Thyroid gland (tissue), 4 donors: ENCODE measurements around the gene CDK19. TPM values are rescaled to one million over a fixed set of nuclear protein-coding genes. Genes with fewer than 3 reads are reported as not detected.

Experiments used
- DNase-seq, 2 donors: peaks; one replicate each; pipeline ENCODE4 v3.0.0-alpha.2; 2019
- H3K27ac ChIP-seq, 3 donors: fragments of 200-600 bp; sonication (generic); 1 replicate in 2 of 3; 2 replicates in 1 of 3; pipeline ENCODE4 v1.5.1; 2016 to 2019; ENCODE audit warnings: mild to moderate bottlenecking in 1 of 3, moderate library complexity in 1 of 3
- H3K27me3 ChIP-seq: fragments of 200-600 bp; sonication (generic); one replicate; pipeline ENCODE4 v1.5.1; 2019
- H3K36me3 ChIP-seq, 2 donors: fragments of 200-600 bp; sonication (generic); one replicate each; pipeline ENCODE4 v1.5.1; 2016 to 2019
- H3K4me1 ChIP-seq, 2 donors: fragments of 200-600 bp; sonication (generic); one replicate each; pipeline ENCODE4 v1.5.1; 2017 to 2019
- H3K4me3 ChIP-seq, 3 donors: fragments of 200-600 bp; sonication (generic); replicated peaks in 1 of 3; 1 replicate in 2 of 3; 2 replicates in 1 of 3; pipeline ENCODE4 v1.5.1; 2016; ENCODE audit warnings: mild to moderate bottlenecking in 1 of 3
- H3K9me3 ChIP-seq: fragments of 200-600 bp; sonication (generic); one replicate; pipeline ENCODE4 v1.5.1; 2017
- POLR2A ChIP-seq, 2 donors: fragments of 450-650 bp; IDR thresholded peaks; one replicate each; pipeline ENCODE4 v1.6.1; 2017; ENCODE audit warnings: antibody characterized with exemption in 2 of 2, mild to moderate bottlenecking in 2 of 2, moderate library complexity in 1 of 2
- WGBS, 2 donors: methylation state at CpG; one replicate each; pipeline ENCODE4 v1.1.5; 2017; 5-methylcytosine and 5-hydroxymethylcytosine counted together
- intact Hi-C: fragments of 100-400 bp; cut with DNase I; formaldehyde crosslinking; loops from one replicate; pipeline ENCODE4 v1.15.1; 2023
- total RNA-seq, 4 donors: library from RNA; depleted of rRNA; stranded (reverse); fragments of >200 nt; gene quantifications; one replicate each; pipeline ENCODE4 v1.2.3, GENCODE V29; 2016
- TF ChIP-seq, protein P1 (sequence below), 6 experiments: fragments of 200-600 bp in 3 of 6; fragments of 450-650 bp in 3 of 6; sonication (generic) in 3 of 6; IDR thresholded peaks; one replicate each; pipeline ENCODE4 v1.5.1; 2016 to 2019; ENCODE audit warnings: antibody characterized with exemption in 6 of 6, mild to moderate bottlenecking in 2 of 6, inconsistent platforms in 1 of 6, moderate library complexity in 1 of 6

CDK19 gene
- total RNA-seq, 4 donors from 2014 or later = 12.6 to 17.9 (median 13.3) TPM

DNA sequence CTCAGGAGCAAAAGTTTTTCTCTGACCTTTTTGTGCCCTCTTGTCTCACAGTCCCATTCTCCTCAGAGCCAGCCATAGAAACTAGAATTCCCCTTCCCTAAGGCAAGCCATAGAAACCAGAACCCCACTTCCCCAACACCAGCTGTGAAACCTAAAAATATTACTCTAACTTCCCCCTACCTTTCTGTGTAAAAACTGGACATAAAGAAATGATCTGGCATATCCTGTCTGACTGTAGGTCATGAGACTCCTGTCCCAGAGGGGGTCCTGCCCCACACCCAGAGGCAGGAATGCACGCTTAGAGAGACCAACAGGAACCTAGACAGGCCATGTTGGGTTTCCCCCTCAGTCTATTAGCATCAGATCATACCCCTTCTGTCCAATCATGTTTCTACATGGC lies 198.2 kb downstream of the CDK19 start:
- Histone ChIP-seq H3K4me3 (no peak overlapping the region), H3K27me3 (no peaks in the 10 kb centered on the region), H3K27ac (no peak overlapping the region), H3K9me3 (no peaks in the 10 kb centered on the region), H3K4me1 (no peaks in the 10 kb centered on the region), H3K36me3 (peaks cover 3 to 7% of the 10 kb centered on the region in 2 donors)
- TF ChIP-seq, protein P1, sequence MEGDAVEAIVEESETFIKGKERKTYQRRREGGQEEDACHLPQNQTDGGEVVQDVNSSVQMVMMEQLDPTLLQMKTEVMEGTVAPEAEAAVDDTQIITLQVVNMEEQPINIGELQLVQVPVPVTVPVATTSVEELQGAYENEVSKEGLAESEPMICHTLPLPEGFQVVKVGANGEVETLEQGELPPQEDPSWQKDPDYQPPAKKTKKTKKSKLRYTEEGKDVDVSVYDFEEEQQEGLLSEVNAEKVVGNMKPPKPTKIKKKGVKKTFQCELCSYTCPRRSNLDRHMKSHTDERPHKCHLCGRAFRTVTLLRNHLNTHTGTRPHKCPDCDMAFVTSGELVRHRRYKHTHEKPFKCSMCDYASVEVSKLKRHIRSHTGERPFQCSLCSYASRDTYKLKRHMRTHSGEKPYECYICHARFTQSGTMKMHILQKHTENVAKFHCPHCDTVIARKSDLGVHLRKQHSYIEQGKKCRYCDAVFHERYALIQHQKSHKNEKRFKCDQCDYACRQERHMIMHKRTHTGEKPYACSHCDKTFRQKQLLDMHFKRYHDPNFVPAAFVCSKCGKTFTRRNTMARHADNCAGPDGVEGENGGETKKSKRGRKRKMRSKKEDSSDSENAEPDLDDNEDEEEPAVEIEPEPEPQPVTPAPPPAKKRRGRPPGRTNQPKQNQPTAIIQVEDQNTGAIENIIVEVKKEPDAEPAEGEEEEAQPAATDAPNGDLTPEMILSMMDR (IDR thresholded peaks at IDR 0.05) = no peak
- intact Hi-C loops = no loop called here
- no peak for DNase-seq
- 93% methylated on average over 1 of the region's 1 CpG for WGBS, 2 donors

DNA sequence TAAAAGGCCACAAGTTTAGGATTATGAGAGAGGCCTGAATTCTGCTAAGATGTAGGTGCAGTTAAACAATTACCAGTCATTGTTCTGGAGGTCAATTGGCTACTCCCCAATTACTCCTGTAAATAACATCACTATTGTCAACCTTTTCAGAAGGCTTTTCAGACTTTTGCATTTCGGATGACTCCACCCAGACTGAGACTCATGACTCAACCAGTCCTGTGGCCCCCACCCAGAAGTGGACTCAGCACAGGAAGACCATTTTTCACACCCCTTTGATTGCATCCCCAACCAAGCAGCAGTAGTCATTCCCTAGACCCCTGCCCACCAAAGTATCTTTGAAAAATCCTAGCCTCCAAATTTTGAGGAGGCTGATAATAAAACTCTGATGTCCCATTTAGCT lies 199.5 kb downstream of the CDK19 start:
- Histone ChIP-seq H3K4me3 (no peak overlapping the region), H3K27me3 (no peaks in the 10 kb centered on the region), H3K9me3 (no peaks in the 10 kb centered on the region), H3K27ac (no peak overlapping the region), H3K4me1 (no peaks in the 10 kb centered on the region), H3K36me3 (peaks cover 0 to 3% of the 10 kb centered on the region in 2 donors)
- no peak for DNase-seq
- intact Hi-C loops = no loop called here
- WGBS, 2 donors = 92 to 96% methylated on average over 1 of the region's 1 CpG
- no peak for TF ChIP-seq POLR2A (IDR thresholded peaks at IDR 0.05)
- TF ChIP-seq, protein P1 (IDR thresholded peaks at IDR 0.05) = no peak

DNA sequence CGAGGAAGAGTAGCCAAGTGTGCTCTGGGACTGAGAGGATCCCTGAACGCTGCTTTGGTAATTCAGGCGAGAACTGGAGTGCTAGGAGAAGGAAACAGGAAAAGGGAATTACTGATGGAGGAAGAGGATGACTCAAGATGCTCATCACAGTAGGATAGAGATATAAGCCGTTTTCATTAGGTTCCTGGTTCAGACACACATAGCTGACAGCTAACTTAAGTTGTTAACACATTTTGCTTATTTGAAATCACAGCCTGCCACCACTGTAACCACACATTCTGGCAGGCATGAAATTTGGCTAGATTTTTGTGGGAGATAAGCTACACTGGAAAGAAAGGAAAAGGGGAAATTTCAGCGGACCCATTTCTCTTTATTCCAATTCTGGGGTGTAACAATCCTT lies 200.7 kb downstream of the CDK19 start:
- TF ChIP-seq, protein P1 (IDR thresholded peaks at IDR 0.05) = no peak
- TF ChIP-seq POLR2A (IDR thresholded peaks at IDR 0.05) = no peak
- WGBS, 2 donors = 78 to 84% methylated on average over 5 of the region's 5 CpGs
- H3K4me1 ChIP-seq = no peaks in the 10 kb centered on the region
- no peak overlapping the region for H3K4me3 ChIP-seq
- no peaks in the 10 kb centered on the region for H3K27me3 ChIP-seq
- no peak for DNase-seq
- H3K36me3 ChIP-seq = peaks cover 0 to 3% of the 10 kb centered on the region in 2 donors
- no peaks in the 10 kb centered on the region for H3K9me3 ChIP-seq
- no peak overlapping the region for H3K27ac ChIP-seq
- intact Hi-C loops = no loop called here

DNA sequence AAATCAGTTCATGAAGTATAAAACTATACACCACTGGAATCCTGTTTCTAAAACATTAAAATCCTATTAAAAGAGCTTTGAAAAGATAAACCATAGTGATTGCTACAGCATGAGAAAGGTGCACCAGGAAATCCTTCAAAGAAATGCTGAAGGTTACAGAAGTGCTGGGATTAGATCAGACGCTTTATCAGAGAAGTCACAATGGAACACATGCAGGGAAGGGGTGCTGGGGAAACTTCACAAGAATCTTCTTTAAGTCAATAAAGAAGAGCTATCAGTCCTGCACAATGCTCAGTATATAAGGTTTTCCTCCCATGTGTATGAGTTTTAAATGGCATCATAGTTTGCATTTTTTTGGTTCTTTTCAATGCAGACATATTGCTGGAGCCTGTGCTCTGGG lies 201.2 kb downstream of the CDK19 start:
- no peak for DNase-seq
- 98 to 100% methylated on average over 1 of the region's 1 CpG for WGBS, 2 donors
- Histone ChIP-seq H3K4me1 (no peaks in the 10 kb centered on the region), H3K9me3 (no peaks in the 10 kb centered on the region), H3K36me3 (peaks cover 0 to 3% of the 10 kb centered on the region in 2 donors), H3K27ac (no peak overlapping the region), H3K27me3 (no peaks in the 10 kb centered on the region), H3K4me3 (no peak overlapping the region)
- intact Hi-C loops = no loop called here
- TF ChIP-seq POLR2A (IDR thresholded peaks at IDR 0.05) = no peak
- TF ChIP-seq, protein P1 (IDR thresholded peaks at IDR 0.05) = no peak

DNA sequence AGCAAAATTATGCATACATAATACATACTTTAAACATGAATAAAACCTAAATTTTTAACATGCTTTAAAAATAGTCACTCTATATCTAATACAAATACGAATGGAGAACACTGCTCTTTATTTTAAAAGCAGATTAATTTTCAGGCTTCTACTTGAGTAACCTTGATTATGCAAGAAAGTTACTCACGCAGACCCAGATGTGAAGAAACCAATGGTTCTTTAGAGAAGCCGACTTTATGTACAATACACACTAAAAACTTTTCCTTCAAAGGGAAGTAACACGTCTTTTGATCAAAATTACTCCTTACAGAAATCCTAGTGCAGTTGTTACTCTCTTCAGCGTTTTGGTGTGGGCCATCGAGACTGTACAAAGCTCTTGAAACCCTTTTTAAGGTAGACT lies 201.9 kb downstream of the CDK19 start:
- Histone ChIP-seq H3K4me3 (no peak overlapping the region), H3K27me3 (no peaks in the 10 kb centered on the region), H3K27ac (no peak overlapping the region), H3K9me3 (no peaks in the 10 kb centered on the region), H3K4me1 (no peaks in the 10 kb centered on the region), H3K36me3 (peaks cover 0 to 3% of the 10 kb centered on the region in 2 donors)
- DNase-seq = no peak
- intact Hi-C loops = no loop called here
- 93 to 96% methylated on average over 6 of the region's 6 CpGs for WGBS, 2 donors
- TF ChIP-seq, protein P1 (IDR thresholded peaks at IDR 0.05) = no peak
- TF ChIP-seq POLR2A (IDR thresholded peaks at IDR 0.05) = no peak
